IMR-90 (cell line): ENCODE measurements around the gene SLC12A7. TPM values are rescaled to one million over a fixed set of nuclear protein-coding genes. Genes with fewer than 3 reads are reported as not detected.
A peak's percentile ranks its signal among the peaks of the same experiment; 100 is the strongest.

Experiments used
- ATAC-seq: fragments of 200-7000 bp; cut with Tn5 transposase; 2 replicates; pipeline ENCODE4 v1.9.1; 2020; ENCODE audit warnings: low read depth, mild to moderate bottlenecking, moderate library complexity
- BruUV-seq: library from RNA; stranded (reverse); fragments of 400-500 nt; replicated peaks from 2 replicates; lab custom pipeline; 2021; lab: Mats Ljungman, UMichigan
- CTCF ChIA-PET: fragments of 300-600 bp; formaldehyde crosslinking; extraction: SDS; loops from one replicate; lab custom pipeline; 2021; ENCODE audit warnings: antibody characterized with exemption; lab: Yijun Ruan, JAX
- POLR2A ChIA-PET: fragments of 300-600 bp; sonication (Branson Sonifier 250); formaldehyde crosslinking; loops from one replicate; lab custom pipeline; 2022; ENCODE audit warnings: antibody characterized with exemption; ENCODE audit not compliant: unreplicated experiment; lab: Charles Lee
- DNase-seq: peaks from one replicate; pipeline ENCODE4 v3.0.0; 2013
- H2AFZ ChIP-seq: replicated peaks from 2 replicates; pipeline ENCODE3; 2013; ENCODE audit warnings: low read length, mild to moderate bottlenecking; ENCODE audit not compliant: poor library complexity
- H2AK5ac ChIP-seq: 2 replicates; pipeline ENCODE4 v1.6.1; 2013; ENCODE audit warnings: low read depth, low read length, inconsistent platforms
- H2AK9ac ChIP-seq: replicated peaks from 2 replicates; pipeline ENCODE3; 2013; ENCODE audit warnings: mild to moderate bottlenecking, low read depth, low read length, moderate library complexity; ENCODE audit not compliant: poor library complexity
- H2BK120ac ChIP-seq: 2 replicates; pipeline ENCODE4 v1.6.1; 2013; ENCODE audit warnings: low read depth, low read length, inconsistent platforms
- H2BK15ac ChIP-seq: 3 replicates; pipeline ENCODE4 v1.6.1; 2013; ENCODE audit warnings: low read depth, low read length, inconsistent platforms
- H2BK20ac ChIP-seq: 2 replicates; pipeline ENCODE4 v1.6.1; 2013; ENCODE audit warnings: low read depth, mild to moderate bottlenecking, inconsistent platforms, low read length, moderate library complexity
- H2BK5ac ChIP-seq: 2 replicates; pipeline ENCODE4 v1.6.1; 2013; ENCODE audit warnings: mild to moderate bottlenecking, low read depth, low read length, inconsistent platforms; ENCODE audit not compliant: poor library complexity, severe bottlenecking
- H3K14ac ChIP-seq: replicated peaks from 2 replicates; pipeline ENCODE4 v1.6.1; 2013; ENCODE audit warnings: low read depth, low read length, inconsistent platforms
- H3K18ac ChIP-seq: 2 replicates; pipeline ENCODE4 v1.6.1; 2013; ENCODE audit warnings: low read depth, low read length, control low read depth
- H3K23ac ChIP-seq: 2 replicates; pipeline ENCODE4 v1.6.1; 2013; ENCODE audit warnings: low read depth, low read length, inconsistent platforms
- H3K27ac ChIP-seq: 2 replicates; pipeline ENCODE4 v1.5.1; 2013; ENCODE audit warnings: mild to moderate bottlenecking, control low read depth, low read length; ENCODE audit not compliant: insufficient read depth
- H3K27me3 ChIP-seq: 2 replicates; pipeline ENCODE4 v1.6.1; 2013; ENCODE audit warnings: low read length; ENCODE audit not compliant: control insufficient read depth, insufficient read depth
- H3K36me3 ChIP-seq: 2 replicates; pipeline ENCODE4 v1.6.1; 2013; ENCODE audit warnings: low read length, mixed read lengths; ENCODE audit not compliant: control insufficient read depth, insufficient read depth
- H3K4ac ChIP-seq: 2 replicates; pipeline ENCODE4 v1.6.1; 2013; ENCODE audit warnings: low read depth, low read length, inconsistent platforms
- H3K4me1 ChIP-seq: 2 replicates; pipeline ENCODE4 v1.6.1; 2013; ENCODE audit warnings: low read length, mixed read lengths; ENCODE audit not compliant: control insufficient read depth, insufficient read depth
- H3K4me2 ChIP-seq: 2 replicates; pipeline ENCODE4 v1.6.1; 2013; ENCODE audit warnings: low read depth, mild to moderate bottlenecking, control low read depth, low read length, moderate library complexity
- H3K4me3 ChIP-seq: 2 replicates; pipeline ENCODE4 v1.5.1; 2013; ENCODE audit warnings: low read depth, mild to moderate bottlenecking, control low read depth, low read length, moderate library complexity; ENCODE audit not compliant: insufficient read depth
- H3K56ac ChIP-seq: 2 replicates; pipeline ENCODE4 v1.6.1; 2013; ENCODE audit warnings: low read length, inconsistent platforms; ENCODE audit not compliant: insufficient read depth; ENCODE audit errors: extremely low read depth
- H3K79me1 ChIP-seq, 2 experiments: 2 replicates each; pipeline ENCODE4 v1.6.1; 2013; ENCODE audit warnings: low read length in 2 of 2, inconsistent platforms in 1 of 2, low read depth in 1 of 2
- H3K9ac ChIP-seq: 2 replicates; pipeline ENCODE4 v1.6.1; 2013; ENCODE audit warnings: low read depth, low read length, control low read depth
- H3K9me1 ChIP-seq: 2 replicates; pipeline ENCODE4 v1.6.1; 2013; ENCODE audit warnings: low read length, inconsistent platforms; ENCODE audit not compliant: insufficient read depth
- H3K9me3 ChIP-seq: 2 replicates; pipeline ENCODE4 v1.6.1; 2013; ENCODE audit warnings: low read length; ENCODE audit not compliant: control insufficient read depth, insufficient read depth
- H4K20me1 ChIP-seq: 2 replicates; pipeline ENCODE4 v1.6.1; 2013; ENCODE audit warnings: low read length, inconsistent platforms; ENCODE audit not compliant: insufficient read depth
- H4K5ac ChIP-seq: 2 replicates; pipeline ENCODE4 v1.6.1; 2013; ENCODE audit warnings: mild to moderate bottlenecking, low read depth, low read length, control low read depth
- H4K8ac ChIP-seq, 2 experiments: 2 replicates each; pipeline ENCODE4 v1.6.1; 2013; ENCODE audit warnings: low read depth in 2 of 2, low read length in 2 of 2, control low read depth in 1 of 2, inconsistent platforms in 1 of 2
- H4K91ac ChIP-seq: 2 replicates; pipeline ENCODE4 v1.6.1; 2013; ENCODE audit warnings: low read depth, low read length, inconsistent platforms; ENCODE audit not compliant: insufficient read depth
- BHLHE40 ChIP-seq: fragments of 150-350 bp; IDR thresholded peaks from 2 replicates; pipeline ENCODE4 v1.6.1; 2016; ENCODE audit warnings: mild to moderate bottlenecking, low read depth, low read length
- MAZ ChIP-seq: IDR thresholded peaks from 2 replicates; pipeline ENCODE4 v1.6.1; 2012; ENCODE audit warnings: low read depth, mild to moderate bottlenecking, low read length, improper control_type of control experiment, moderate library complexity, borderline replicate concordance
- POLR2A ChIP-seq: IDR thresholded peaks from 2 replicates; pipeline ENCODE4 v1.6.1; 2012; ENCODE audit warnings: mild to moderate bottlenecking, low read depth, low read length
- WGBS, 2 experiments: methylation state at CpG; one replicate each; pipeline versions ENCODE4 v1.1.5 to v1.1.7; 2013; ENCODE audit warnings: missing lambda C conversion rate in 2 of 2; ENCODE audit not compliant: insufficient read length in 1 of 2; ENCODE audit errors: extremely low coverage in 2 of 2; 5-methylcytosine and 5-hydroxymethylcytosine counted together
- dilution Hi-C: fragments of 300-500 bp; cut with HindIII; formaldehyde crosslinking; loops from one replicate; pipeline ENCODE4 v1.14.3; 2018; ENCODE audit warnings: low sequenced_read_pairs; ENCODE audit not compliant: unreplicated experiment
- in situ Hi-C: fragments of 300-500 bp; cut with MboI; formaldehyde crosslinking; loops from 3 replicates; pipeline ENCODE4 v1.14.3; 2019; ENCODE audit warnings: low sequenced_read_pairs, inconsistent platforms, mixed read lengths
- intact Hi-C: fragments of 100-400 bp; cut with micrococcal nuclease; formaldehyde crosslinking; loops from 2 replicates; pipeline ENCODE4 v1.10.0; 2022
- polyA plus RNA-seq, 3 experiments: library from polyadenylated mRNA; depleted of rRNA; stranded (reverse); fragments of >200 nt; gene quantifications; 2 replicates each; pipeline ENCODE4 v1.2.3, GENCODE V29; 2012; ENCODE audit warnings: low replicate concordance in 1 of 3
- total RNA-seq: library from RNA; depleted of rRNA; stranded (reverse); fragments of >200 nt; gene quantifications from 2 replicates; pipeline ENCODE4 v1.2.3, GENCODE V29; 2012

Gene SLC12A7
- total and polyA plus RNA-seq, 2 of the 4 experiments (the other 2 are of a cell fraction) = 3.0 to 6.1 TPM

- no peaks in the 10 kb centered on the region for H3K27me3 ChIP-seq
- H2AFZ ChIP-seq = no peak overlapping the region
- no peaks in the 10 kb centered on the region for H3K9me1 ChIP-seq
- H2BK120ac ChIP-seq = no peak overlapping the region
- dilution Hi-C loops (no loop called here), intact Hi-C loops (no loop called here), in situ Hi-C loops (no loop called here)
- POLR2A ChIA-PET = no interaction called here
- H3K9ac ChIP-seq = no peak overlapping the region
- BruUV-seq = no TSS peak
- H4K8ac ChIP-seq = no peak overlapping the region
- H3K18ac ChIP-seq = no peak overlapping the region
- H3K4ac ChIP-seq = no peak overlapping the region
- DNase-seq = no peak
- no peak for ATAC-seq
- no peak overlapping the region for H2BK20ac ChIP-seq
- CTCF ChIA-PET = no interaction called here
- H4K5ac ChIP-seq = no peak overlapping the region
- peak overlapping the region; percentile 62 for H2BK5ac ChIP-seq
- TF ChIP-seq BHLHE40 (no peak), MAZ (no peak), POLR2A (no peak)
- no peak overlapping the region for H3K14ac ChIP-seq
- no peaks in the 10 kb centered on the region for H3K4me1 ChIP-seq
- no peak overlapping the region for H2AK9ac ChIP-seq
- no peaks in the 10 kb centered on the region for H3K79me1 ChIP-seq
- no peak overlapping the region for H4K91ac ChIP-seq
- H3K9me3 ChIP-seq = peaks cover 9% of the 10 kb centered on the region; the same call in 1 of the 2 replicates
- H4K20me1 ChIP-seq = no peaks in the 10 kb centered on the region
- H3K23ac ChIP-seq = no peak overlapping the region
- no peak overlapping the region for H3K4me2 ChIP-seq
- WGBS, 2 experiments = 84 to 100% methylated on average over 5 to 7 of the region's 7 CpGs
- no peak overlapping the region for H2BK15ac ChIP-seq
- no peak overlapping the region for H3K27ac ChIP-seq
- no peak overlapping the region for H3K4me3 ChIP-seq
- H2AK5ac ChIP-seq = no peak overlapping the region
- H3K36me3 ChIP-seq = no peaks in the 10 kb centered on the region
- H3K56ac ChIP-seq = no peak overlapping the region
Measured at GRCh38 chr5:1042626-1043025, 69.2 kb downstream of the SLC12A7 start.
